HEK293 (cell line): ENCODE measurements around the gene TARS2.

Experiments used
- ATF2 ChIP-seq: fragments of 450-650 bp; formaldehyde crosslinking; IDR thresholded peaks from 2 replicates; pipeline ENCODE4 v1.5.1; 2016; ENCODE audit warnings: missing biosample characterization, missing genetic modification characterization, low read depth
- TRIM28 ChIP-seq: IDR thresholded peaks from 2 replicates; pipeline ENCODE4 v1.6.1; 2011; ENCODE audit warnings: low read length, control low read depth, borderline replicate concordance
- YY1 ChIP-seq: fragments of 450-650 bp; formaldehyde crosslinking; IDR thresholded peaks from 2 replicates; pipeline ENCODE4 v1.5.1; 2018; ENCODE audit warnings: missing biosample characterization, missing genetic modification characterization
- ZNF24 ChIP-seq: fragments of 450-650 bp; formaldehyde crosslinking; IDR thresholded peaks from 2 replicates; pipeline ENCODE4 v1.5.1; 2016; ENCODE audit warnings: missing biosample characterization, missing genetic modification characterization
- ZNF660 ChIP-seq: fragments of 450-650 bp; IDR thresholded peaks from 2 replicates; pipeline ENCODE4 v1.5.1; 2018; ENCODE audit warnings: missing biosample characterization, mild to moderate bottlenecking, missing genetic modification characterization
- TF ChIP-seq, protein P1 (sequence below): sonication (generic); formaldehyde crosslinking; IDR thresholded peaks from 2 replicates; pipeline ENCODE4 v1.8.1; 2022; ENCODE audit warnings: mild to moderate bottlenecking, moderate library complexity, missing genetic modification reagents
- TF ChIP-seq, protein P2 (sequence below): fragments of 450-650 bp; formaldehyde crosslinking; IDR thresholded peaks from 2 replicates; pipeline ENCODE4 v1.5.1; 2016; ENCODE audit warnings: missing biosample characterization, missing genetic modification characterization

GRCh38 chr1:150444232-150444631 is 43.0 kb upstream of the TARS2 start:
- TF ChIP-seq ZNF660 (tag by site-specific recombination): no peak
- TF ChIP-seq, protein P1, sequence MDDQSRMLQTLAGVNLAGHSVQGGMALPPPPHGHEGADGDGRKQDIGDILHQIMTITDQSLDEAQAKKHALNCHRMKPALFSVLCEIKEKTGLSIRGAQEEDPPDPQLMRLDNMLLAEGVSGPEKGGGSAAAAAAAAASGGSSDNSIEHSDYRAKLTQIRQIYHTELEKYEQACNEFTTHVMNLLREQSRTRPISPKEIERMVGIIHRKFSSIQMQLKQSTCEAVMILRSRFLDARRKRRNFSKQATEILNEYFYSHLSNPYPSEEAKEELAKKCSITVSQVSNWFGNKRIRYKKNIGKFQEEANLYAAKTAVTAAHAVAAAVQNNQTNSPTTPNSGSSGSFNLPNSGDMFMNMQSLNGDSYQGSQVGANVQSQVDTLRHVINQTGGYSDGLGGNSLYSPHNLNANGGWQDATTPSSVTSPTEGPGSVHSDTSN (CRISPR knock-in tag): no peak
- TF ChIP-seq, protein P2, sequence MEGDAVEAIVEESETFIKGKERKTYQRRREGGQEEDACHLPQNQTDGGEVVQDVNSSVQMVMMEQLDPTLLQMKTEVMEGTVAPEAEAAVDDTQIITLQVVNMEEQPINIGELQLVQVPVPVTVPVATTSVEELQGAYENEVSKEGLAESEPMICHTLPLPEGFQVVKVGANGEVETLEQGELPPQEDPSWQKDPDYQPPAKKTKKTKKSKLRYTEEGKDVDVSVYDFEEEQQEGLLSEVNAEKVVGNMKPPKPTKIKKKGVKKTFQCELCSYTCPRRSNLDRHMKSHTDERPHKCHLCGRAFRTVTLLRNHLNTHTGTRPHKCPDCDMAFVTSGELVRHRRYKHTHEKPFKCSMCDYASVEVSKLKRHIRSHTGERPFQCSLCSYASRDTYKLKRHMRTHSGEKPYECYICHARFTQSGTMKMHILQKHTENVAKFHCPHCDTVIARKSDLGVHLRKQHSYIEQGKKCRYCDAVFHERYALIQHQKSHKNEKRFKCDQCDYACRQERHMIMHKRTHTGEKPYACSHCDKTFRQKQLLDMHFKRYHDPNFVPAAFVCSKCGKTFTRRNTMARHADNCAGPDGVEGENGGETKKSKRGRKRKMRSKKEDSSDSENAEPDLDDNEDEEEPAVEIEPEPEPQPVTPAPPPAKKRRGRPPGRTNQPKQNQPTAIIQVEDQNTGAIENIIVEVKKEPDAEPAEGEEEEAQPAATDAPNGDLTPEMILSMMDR (tag by site-specific recombination): no peak
- no peak for TF ChIP-seq YY1 (tag by site-specific recombination)
- TF ChIP-seq ZNF24 (tag by site-specific recombination): no peak
- TF ChIP-seq TRIM28: no peak
- TF ChIP-seq ATF2: no peak
